ENCODE measurements around the gene TECPR2. TPM values are rescaled to one million over a fixed set of nuclear protein-coding genes. Genes with fewer than 3 reads are reported as not detected.

The TECPR2 gene
- total RNA-seq, 1 experiment from 2014 or later, result 21.3 TPM

DNA sequence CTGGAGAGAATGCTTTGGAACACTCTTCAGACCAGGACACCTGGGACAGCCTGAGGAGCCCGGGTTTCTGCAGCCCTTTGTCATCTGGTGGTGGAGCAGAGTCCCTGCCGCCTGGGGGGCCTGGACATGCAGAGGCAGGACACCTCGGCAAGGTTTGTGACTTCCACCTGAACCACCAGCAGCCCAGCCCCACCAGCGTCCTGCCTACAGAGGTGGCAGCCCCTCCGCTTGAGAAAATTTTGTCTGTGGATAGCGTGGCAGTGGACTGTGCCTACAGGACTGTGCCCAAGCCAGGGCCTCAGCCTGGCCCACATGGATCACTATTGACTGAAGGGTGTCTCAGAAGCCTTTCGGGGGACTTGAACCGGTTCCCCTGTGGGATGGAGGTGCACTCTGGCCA, 21.2 kb upstream of the TECPR2 start (continued):
- TF ChIP-seq JUN (CRISPR knock-in tag; IDR thresholded peaks at IDR 0.05) (no peak), ZNF317 (CRISPR knock-in tag; IDR thresholded peaks at IDR 0.05; ENCODE audit: borderline replicate concordance, low read depth) (no peak), CBFB (CRISPR knock-in tag; IDR thresholded peaks at IDR 0.05; ENCODE audit: low read depth) (no peak), ZNF232 (CRISPR knock-in tag; IDR thresholded peaks at IDR 0.05) (no peak), EMX1 (CRISPR knock-in tag; IDR thresholded peaks at IDR 0.05) (no peak), ZNF671 (CRISPR knock-in tag; IDR thresholded peaks at IDR 0.05) (no peak), ZNF263 (CRISPR knock-in tag; IDR thresholded peaks at IDR 0.05; ENCODE audit: low read depth) (no peak), SMAD4 (CRISPR knock-in tag; IDR thresholded peaks at IDR 0.05) (no peak)

DNA sequence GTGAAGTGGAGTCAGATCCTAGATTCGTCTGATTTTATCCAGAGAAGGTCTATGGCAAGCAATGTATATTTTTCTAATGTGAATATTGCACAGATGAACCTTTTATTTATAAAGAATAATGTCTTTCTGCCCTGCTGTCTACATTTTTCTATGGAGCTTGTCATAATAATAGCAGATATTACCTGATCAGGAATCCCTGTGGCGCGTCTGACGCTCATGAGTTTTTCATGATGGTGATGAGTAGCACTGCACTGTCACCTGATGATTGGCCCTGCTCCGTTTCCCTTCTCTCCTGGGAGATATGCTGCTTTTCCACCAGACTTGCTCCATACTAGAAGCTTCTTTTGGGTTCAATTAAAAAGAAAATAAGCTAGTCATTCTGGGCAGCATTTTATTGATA, 20.5 kb upstream of the TECPR2 start:
- Mint-ChIP-seq H3K4me3 (no peak overlapping the region), H3K9me3 (no peaks in the 10 kb centered on the region), H3K4me1 (no peaks in the 10 kb centered on the region; the same call in 1 of the 2 replicates), H3K27me3 (ENCODE audit: low read depth) (no peaks in the 10 kb centered on the region), H3K36me3 (peaks cover 22% of the 10 kb centered on the region), H3K27ac (peak overlapping the region; percentile 74; the same call in 1 of the 2 replicates)
- no peak for DNase-seq (ENCODE audit: low spot score)
- ATAC-seq, result no peak
- TF ChIP-seq JAZF1 (CRISPR knock-in tag; IDR thresholded peaks at IDR 0.05) (no peak), ZNF671 (CRISPR knock-in tag; IDR thresholded peaks at IDR 0.05) (no peak)
- CTCF ChIA-PET, result interaction anchor here (0.6 to 1.2 kb wide), 2 partner anchors 95 to 1108 kb away, joined by 3 to 4 read pairs; no protein-coding TSS in a partner anchor
- POLR2A ChIA-PET, result no interaction called here

- Mint-ChIP-seq H3K27me3 (ENCODE audit: low read depth) (no peaks in the 10 kb centered on the region), H3K27ac (no peak overlapping the region), H3K4me1 (no peaks in the 10 kb centered on the region), H3K36me3 (peaks cover 25% of the 10 kb centered on the region), H3K4me3 (no peak overlapping the region), H3K9me3 (no peaks in the 10 kb centered on the region)
- DNase-seq (ENCODE audit: low spot score), result no peak
- ATAC-seq, result no peak
- ChIA-PET CTCF (no interaction called here), POLR2A (no interaction called here)
- TF ChIP-seq NR1H2 (CRISPR knock-in tag; IDR thresholded peaks at IDR 0.05), result no peak
- TF ChIP-seq ERG (CRISPR knock-in tag; IDR thresholded peaks at IDR 0.05), result no peak
- TF ChIP-seq HMGA2 (CRISPR knock-in tag; IDR thresholded peaks at IDR 0.05), result no peak
- TF ChIP-seq NFYB (CRISPR knock-in tag; conservative IDR thresholded peaks at IDR 0.05; ENCODE audit: low read depth), result no peak
- no peak for TF ChIP-seq MXD4 (CRISPR knock-in tag; IDR thresholded peaks at IDR 0.05; ENCODE audit: borderline replicate concordance)
- no peak for TF ChIP-seq JUN (CRISPR knock-in tag; IDR thresholded peaks at IDR 0.05)
- no peak for TF ChIP-seq SMAD3 (CRISPR knock-in tag; IDR thresholded peaks at IDR 0.05; ENCODE audit: borderline replicate concordance)
- TF ChIP-seq, protein P1, sequence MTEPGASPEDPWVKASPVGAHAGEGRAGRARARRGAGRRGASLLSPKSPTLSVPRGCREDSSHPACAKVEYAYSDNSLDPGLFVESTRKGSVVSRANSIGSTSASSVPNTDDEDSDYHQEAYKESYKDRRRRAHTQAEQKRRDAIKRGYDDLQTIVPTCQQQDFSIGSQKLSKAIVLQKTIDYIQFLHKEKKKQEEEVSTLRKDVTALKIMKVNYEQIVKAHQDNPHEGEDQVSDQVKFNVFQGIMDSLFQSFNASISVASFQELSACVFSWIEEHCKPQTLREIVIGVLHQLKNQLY (CRISPR knock-in tag; IDR thresholded peaks at IDR 0.05), result no peak
- no peak for TF ChIP-seq GABPB1 (CRISPR knock-in tag; IDR thresholded peaks at IDR 0.05)
- no peak for TF ChIP-seq ARID4B (CRISPR knock-in tag; IDR thresholded peaks at IDR 0.05; ENCODE audit: borderline replicate concordance)
- TF ChIP-seq TP53 (CRISPR knock-in tag; IDR thresholded peaks at IDR 0.05), result no peak
- TF ChIP-seq E2F1 (CRISPR knock-in tag; IDR thresholded peaks at IDR 0.05), result no peak
- no peak for TF ChIP-seq ZBTB21 (CRISPR knock-in tag; IDR thresholded peaks at IDR 0.05; ENCODE audit: borderline replicate concordance)
- TF ChIP-seq, protein P2, sequence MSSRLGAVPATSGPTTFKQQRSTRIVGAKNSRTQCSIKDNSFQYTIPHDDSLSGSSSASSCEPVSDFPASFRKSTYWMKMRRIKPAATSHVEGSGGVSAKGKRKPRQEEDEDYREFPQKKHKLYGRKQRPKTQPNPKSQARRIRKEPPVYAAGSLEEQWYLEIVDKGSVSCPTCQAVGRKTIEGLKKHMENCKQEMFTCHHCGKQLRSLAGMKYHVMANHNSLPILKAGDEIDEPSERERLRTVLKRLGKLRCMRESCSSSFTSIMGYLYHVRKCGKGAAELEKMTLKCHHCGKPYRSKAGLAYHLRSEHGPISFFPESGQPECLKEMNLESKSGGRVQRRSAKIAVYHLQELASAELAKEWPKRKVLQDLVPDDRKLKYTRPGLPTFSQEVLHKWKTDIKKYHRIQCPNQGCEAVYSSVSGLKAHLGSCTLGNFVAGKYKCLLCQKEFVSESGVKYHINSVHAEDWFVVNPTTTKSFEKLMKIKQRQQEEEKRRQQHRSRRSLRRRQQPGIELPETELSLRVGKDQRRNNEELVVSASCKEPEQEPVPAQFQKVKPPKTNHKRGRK (CRISPR knock-in tag; IDR thresholded peaks at IDR 0.05; ENCODE audit: borderline replicate concordance), result no peak
- TF ChIP-seq ESRRA (CRISPR knock-in tag; IDR thresholded peaks at IDR 0.05; ENCODE audit: borderline replicate concordance), result no peak
- TF ChIP-seq ZNF396 (CRISPR knock-in tag; IDR thresholded peaks at IDR 0.05; ENCODE audit: borderline replicate concordance), result no peak
- TF ChIP-seq CTCF (IDR thresholded peaks at IDR 0.05), result no peak
- TF ChIP-seq EMX1 (CRISPR knock-in tag; IDR thresholded peaks at IDR 0.05), result no peak
Observed at GRCh38 chr14:102344084-102344483, 18.7 kb upstream of the TECPR2 start.
